ENCODE measurements around the gene PPP2R1B. TPM values are rescaled to one million over a fixed set of nuclear protein-coding genes. Genes with fewer than 3 reads are reported as not detected.

Gene PPP2R1B
- total and polyA plus RNA-seq, 2 donors (not counting 1 experiment from before 2014, with no cell fraction given): 8.2 to 37.0 TPM

DNA sequence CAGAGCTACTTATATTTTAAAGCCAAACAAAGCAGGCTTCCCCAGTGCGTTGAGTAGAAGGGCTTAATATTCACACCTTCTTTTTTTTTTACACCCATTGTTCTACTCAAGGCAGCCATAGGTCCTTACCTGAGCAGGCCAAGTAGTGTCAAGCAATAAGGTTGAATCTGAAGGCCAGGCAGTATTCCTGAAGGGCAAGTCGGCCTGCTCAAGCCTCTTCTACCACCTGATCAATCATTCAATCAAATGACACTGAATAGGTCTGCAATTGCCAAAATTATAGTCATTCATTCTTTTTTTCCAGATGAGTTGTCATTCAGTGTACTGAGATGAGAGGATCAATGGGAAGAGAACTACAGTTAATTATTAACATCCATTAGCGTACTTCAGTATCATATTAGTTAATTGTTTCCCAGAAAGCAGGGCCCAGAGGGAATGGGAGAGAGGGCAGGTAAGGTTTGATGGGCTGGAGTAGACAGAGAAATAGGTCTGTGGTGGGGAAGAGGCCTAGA lies 11.9 kb upstream of the PPP2R1B start:
- CTCF ChIA-PET: interaction anchor here (0.7 to 6.3 kb wide), 31 partner anchors 8 to 983 kb away, joined by 3 to 151 read pairs (median 5); partner anchors contain the start of genes ALG9 and PPP2R1B
- Histone ChIP-seq H3K4me3 (ENCODE audit: control extremely low read depth in 1 of 5, extremely low read depth in 1 of 5, insufficient read depth in 1 of 5, low read depth in 2 of 5, low read length in 4 of 5) (no peak overlapping the region), H3K36me3 (replicated peaks in 1 of 2; ENCODE audit: control extremely low read depth in 1 of 2, control insufficient read depth in 1 of 2, extremely low read depth in 1 of 2, insufficient read depth in 2 of 2, low read length in 1 of 2) (no peaks in the 10 kb centered on the region), H3K79me2 (ENCODE audit: control insufficient read depth, insufficient read depth, low read length) (no peaks in the 10 kb centered on the region), H3K4me1 (ENCODE audit: control insufficient read depth in 2 of 2, insufficient read depth in 2 of 2, low read length in 2 of 2) (peaks cover 17 to 21% of the 10 kb centered on the region in 2 donors), H3K4me2 (replicated peaks; ENCODE audit: low read depth, low read length, poor library complexity, severe bottlenecking) (no peak overlapping the region), H2AFZ (ENCODE audit: insufficient read depth, low read depth, low read length, poor library complexity, severe bottlenecking) (no peak overlapping the region), H3K9me3 (ENCODE audit: control extremely low read depth in 1 of 3, control insufficient read depth in 2 of 3, insufficient read depth in 1 of 3, low read length in 2 of 3) (no peaks in the 10 kb centered on the region), H3K27me3 (replicated peaks in 1 of 4; ENCODE audit: control extremely low read depth in 1 of 4, control insufficient read depth in 3 of 4, insufficient read depth in 4 of 4, low read length in 3 of 4) (no peaks in the 10 kb centered on the region), H3K9ac (ENCODE audit: low read length) (no peak overlapping the region), H4K20me1 (ENCODE audit: control insufficient read depth, insufficient read depth, low read length, poor library complexity, severe bottlenecking) (no peaks in the 10 kb centered on the region), H3K27ac (ENCODE audit: low read length in 2 of 2) (no peak overlapping the region)
- POLR2A ChIA-PET: no interaction called here
- no peak for TF ChIP-seq EZH2 (IDR thresholded peaks at IDR 0.05; ENCODE audit: borderline replicate concordance, insufficient read depth, low read depth, low read length, poor library complexity, severe bottlenecking)
- TF ChIP-seq CTCF (IDR thresholded peaks at IDR 0.05): no peak
- Mint-ChIP-seq H3K4me3 (no peak overlapping the region), H3K27me3 (no peaks in the 10 kb centered on the region), H3K27ac (no peak overlapping the region), H3K4me1 (peaks cover 23% of the 10 kb centered on the region), H3K9me3 (ENCODE audit: insufficient read depth) (no peaks in the 10 kb centered on the region)
- DNase-seq (no peak), ATAC-seq (ENCODE audit: low read depth) (no peak)
- WGBS (ENCODE audit: insufficient coverage): no CpG with 5 or more reads among the region's 3 CpGs
- intact Hi-C loops (cut with micrococcal nuclease): no loop called here
